Ishikawa (cell line): ENCODE results near the gene MAP2K6.

Source experiments
- CEBPB ChIP-seq: IDR thresholded peaks from 2 replicates; pipeline ENCODE4 v1.6.1; 2012
- CREB1 ChIP-seq: IDR thresholded peaks from 2 replicates; pipeline ENCODE4 v1.6.1; 2012; ENCODE audit warnings: low read depth
- EGR1 ChIP-seq: IDR thresholded peaks from 2 replicates; pipeline ENCODE4 v1.6.1; 2012
- EP300 ChIP-seq: IDR thresholded peaks from 2 replicates; pipeline ENCODE4 v1.6.1; 2012; ENCODE audit warnings: borderline replicate concordance
- FOXM1 ChIP-seq: IDR thresholded peaks from 2 replicates; pipeline ENCODE4 v1.6.1; 2012; ENCODE audit warnings: low read depth, borderline replicate concordance
- MAX ChIP-seq: IDR thresholded peaks from 2 replicates; pipeline ENCODE4 v1.6.1; 2012
- NFIC ChIP-seq: IDR thresholded peaks from 2 replicates; pipeline ENCODE4 v1.6.1; 2012
- RAD21 ChIP-seq: IDR thresholded peaks from 2 replicates; pipeline ENCODE4 v1.6.1; 2012; ENCODE audit warnings: low read depth
- REST ChIP-seq: IDR thresholded peaks from 2 replicates; pipeline ENCODE4 v1.6.1; 2012; ENCODE audit warnings: low read depth, mild to moderate bottlenecking
- TAF1 ChIP-seq: IDR thresholded peaks from 2 replicates; pipeline ENCODE4 v1.6.1; 2012; ENCODE audit warnings: low read depth, mild to moderate bottlenecking
- TCF12 ChIP-seq: IDR thresholded peaks from 2 replicates; pipeline ENCODE4 v1.6.1; 2012; ENCODE audit warnings: low read depth
- TEAD4 ChIP-seq: IDR thresholded peaks from 2 replicates; pipeline ENCODE4 v1.6.1; 2012
- USF1 ChIP-seq: IDR thresholded peaks from 2 replicates; pipeline ENCODE4 v1.6.1; 2012
- YY1 ChIP-seq: IDR thresholded peaks from 2 replicates; pipeline ENCODE4 v1.6.1; 2012; ENCODE audit warnings: low read depth
- ZBTB7A ChIP-seq: IDR thresholded peaks from 2 replicates; pipeline ENCODE4 v1.6.1; 2012; ENCODE audit warnings: low read depth

The MAP2K6 gene

GRCh38 chr17:69433093-69433492 lies 18.6 kb downstream of the MAP2K6 start:
- TF ChIP-seq USF1 (no peak), REST (no peak), TCF12 (no peak), CREB1 (no peak), FOXM1 (no peak), TAF1 (no peak), NFIC (no peak), ZBTB7A (no peak), TEAD4 (no peak), CEBPB (no peak), RAD21 (no peak), MAX (no peak), YY1 (no peak), EP300 (no peak), EGR1 (no peak)

GRCh38 chr17:69434164-69434579 lies 19.7 kb downstream of the MAP2K6 start:
- no peak for TF ChIP-seq FOXM1
- TF ChIP-seq CREB1, result no peak
- no peak for TF ChIP-seq EP300
- no peak for TF ChIP-seq REST
- peak; percentile 51 for TF ChIP-seq USF1
- TF ChIP-seq YY1, result no peak
- no peak for TF ChIP-seq ZBTB7A
- TF ChIP-seq TCF12, result no peak
- no peak for TF ChIP-seq MAX
- TF ChIP-seq TEAD4, result peak; percentile 6; the same call in 1 of the 2 replicates
- no peak for TF ChIP-seq TAF1
- no peak for TF ChIP-seq RAD21
- no peak for TF ChIP-seq CEBPB
- TF ChIP-seq NFIC, result peak; percentile 74
- no peak for TF ChIP-seq EGR1

- no peak for TF ChIP-seq EGR1
- TF ChIP-seq EP300, result no peak
- TF ChIP-seq NFIC, result no peak
- TF ChIP-seq TEAD4, result no peak
- no peak for TF ChIP-seq CREB1
- TF ChIP-seq ZBTB7A, result no peak
- no peak for TF ChIP-seq REST
- TF ChIP-seq CEBPB, result no peak
- no peak for TF ChIP-seq USF1
- no peak for TF ChIP-seq TAF1
- no peak for TF ChIP-seq MAX
- no peak for TF ChIP-seq FOXM1
- TF ChIP-seq TCF12, result no peak
- TF ChIP-seq RAD21, result no peak
- TF ChIP-seq YY1, result no peak
Measured at GRCh38 chr17:69435971-69436696, 21.6 kb downstream of the MAP2K6 start.

- TF ChIP-seq EP300 (no peak), CEBPB (peak; percentile 20; the same call in 1 of the 2 replicates)
Measured at GRCh38 chr17:69437475-69437874, 23.0 kb downstream of the MAP2K6 start.
